SK-N-SH treated with all-trans-retinoic acid at 6 μM for 48 hours (cell line): ENCODE data around the gene OCIAD1.

Source experiments
- ATAC-seq: fragments of 200-7000 bp; cut with Tn5 transposase; 3 replicates; pipeline ENCODE4 v1.9.1; 2020; ENCODE audit warnings: mild to moderate bottlenecking, moderate library complexity
- ARNTL ChIP-seq: fragments of 450-650 bp; formaldehyde crosslinking; IDR thresholded peaks from 2 replicates; pipeline ENCODE4 v1.5.0; 2020; ENCODE audit warnings: low read depth, mild to moderate bottlenecking, moderate library complexity, borderline replicate concordance
- CSDC2 ChIP-seq: fragments of 250-450 bp; sonication (Bioruptor Pico); IDR thresholded peaks from 2 replicates; pipeline ENCODE4 v1.5.0; 2020; ENCODE audit warnings: mild to moderate bottlenecking, moderate library complexity
- ESRRG ChIP-seq: fragments of 250-450 bp; sonication (Bioruptor Pico); IDR thresholded peaks from 2 replicates; pipeline ENCODE4 v1.6.1; 2021; ENCODE audit warnings: mild to moderate bottlenecking
- PPARA ChIP-seq: fragments of 250-450 bp; sonication (Bioruptor Pico); IDR thresholded peaks from 2 replicates; pipeline ENCODE4 v1.5.0; 2020; ENCODE audit warnings: mild to moderate bottlenecking, borderline replicate concordance
- RARB ChIP-seq: fragments of 250-450 bp; sonication (Bioruptor Pico); IDR thresholded peaks from 2 replicates; pipeline ENCODE4 v1.8.0; 2021; ENCODE audit warnings: mild to moderate bottlenecking, moderate library complexity
- TCF4 ChIP-seq: fragments of 250-450 bp; sonication (Bioruptor Pico); IDR thresholded peaks from 2 replicates; pipeline ENCODE4 v1.8.0; 2021; ENCODE audit warnings: mild to moderate bottlenecking, moderate library complexity, borderline replicate concordance
- TOX ChIP-seq: fragments of 250-450 bp; sonication (Bioruptor Pico); IDR thresholded peaks from 2 replicates; pipeline ENCODE4 v1.8.0; 2021; ENCODE audit warnings: mild to moderate bottlenecking, moderate library complexity, borderline replicate concordance
- TSHZ2 ChIP-seq: fragments of 250-450 bp; sonication (Bioruptor Pico); IDR thresholded peaks from 2 replicates; pipeline ENCODE4 v1.5.0; 2020; ENCODE audit warnings: mild to moderate bottlenecking, moderate library complexity
- ZC3H10 ChIP-seq: fragments of 250-450 bp; sonication (Bioruptor Pico); IDR thresholded peaks from 2 replicates; pipeline ENCODE4 v1.5.1; 2021; ENCODE audit warnings: mild to moderate bottlenecking, moderate library complexity
- ZFP30 ChIP-seq: fragments of 450-650 bp; formaldehyde crosslinking; IDR thresholded peaks from 2 replicates; pipeline ENCODE4 v1.5.0; 2022; ENCODE audit warnings: mild to moderate bottlenecking, moderate library complexity
- ZNF565 ChIP-seq: fragments of 450-650 bp; formaldehyde crosslinking; conservative IDR thresholded peaks from 2 replicates; pipeline ENCODE4 v1.5.0; 2020; ENCODE audit warnings: low read depth, mild to moderate bottlenecking, moderate library complexity
- ZNF70 ChIP-seq: fragments of 450-650 bp; formaldehyde crosslinking; IDR thresholded peaks from 2 replicates; pipeline ENCODE4 v1.5.0; 2020; ENCODE audit warnings: mild to moderate bottlenecking, moderate library complexity
- ZNF8 ChIP-seq: fragments of 450-650 bp; formaldehyde crosslinking; IDR thresholded peaks from 2 replicates; pipeline ENCODE4 v1.5.0; 2020; ENCODE audit warnings: mild to moderate bottlenecking, moderate library complexity
- TF ChIP-seq, protein P1 (sequence below): fragments of 250-450 bp; sonication (Bioruptor Pico); IDR thresholded peaks from 2 replicates; pipeline ENCODE4 v1.8.0; 2020; ENCODE audit warnings: mild to moderate bottlenecking, moderate library complexity, borderline replicate concordance
- TF ChIP-seq, protein P2 (sequence below): fragments of 250-450 bp; sonication (Bioruptor Pico); IDR thresholded peaks from 2 replicates; pipeline ENCODE4 v1.8.0; 2021; ENCODE audit warnings: low read depth, mild to moderate bottlenecking, moderate library complexity, borderline replicate concordance
- TF ChIP-seq, protein P3 (sequence below): fragments of 250-450 bp; sonication (Bioruptor Pico); IDR thresholded peaks from 2 replicates; pipeline ENCODE4 v1.5.1; 2020; ENCODE audit warnings: low read depth, mild to moderate bottlenecking, moderate library complexity
- TF ChIP-seq, protein P4 (sequence below): fragments of 250-450 bp; sonication (Bioruptor Pico); IDR thresholded peaks from 2 replicates; pipeline ENCODE4 v1.5.1; 2021; ENCODE audit warnings: mild to moderate bottlenecking, moderate library complexity

Gene OCIAD1

DNA sequence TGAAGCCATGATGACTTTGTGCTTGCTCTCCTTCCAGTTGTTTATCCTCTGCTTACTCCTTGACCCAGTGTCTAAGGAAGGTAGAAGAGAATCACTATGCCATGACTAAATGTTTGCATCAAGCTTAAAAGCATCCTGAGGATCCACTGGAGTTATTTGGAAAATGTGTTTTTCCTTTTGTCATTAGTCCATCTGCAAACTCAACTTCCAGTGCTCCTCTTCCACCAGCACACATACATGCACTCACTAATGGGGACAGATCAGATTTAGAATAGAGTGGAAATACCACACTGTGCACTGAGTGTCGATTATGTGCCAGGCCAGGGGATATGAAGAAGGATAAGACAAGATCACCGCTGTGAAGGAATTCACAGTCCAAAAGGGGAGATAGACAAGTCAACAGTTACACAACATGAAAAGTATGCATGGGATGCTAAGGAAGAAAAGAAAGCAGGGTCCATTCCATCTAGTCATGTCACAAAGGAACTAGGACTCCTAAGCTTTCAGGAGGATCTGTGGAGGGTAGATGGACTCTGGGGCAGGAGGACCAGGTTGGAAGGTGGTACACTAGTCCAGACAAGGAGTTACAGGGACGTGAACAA lies 73.8 kb downstream of the OCIAD1 start:
- no peak for ATAC-seq
- no peak for TF ChIP-seq TCF4 (CRISPR knock-in tag)
- TF ChIP-seq PPARA: no peak
- TF ChIP-seq, protein P1, sequence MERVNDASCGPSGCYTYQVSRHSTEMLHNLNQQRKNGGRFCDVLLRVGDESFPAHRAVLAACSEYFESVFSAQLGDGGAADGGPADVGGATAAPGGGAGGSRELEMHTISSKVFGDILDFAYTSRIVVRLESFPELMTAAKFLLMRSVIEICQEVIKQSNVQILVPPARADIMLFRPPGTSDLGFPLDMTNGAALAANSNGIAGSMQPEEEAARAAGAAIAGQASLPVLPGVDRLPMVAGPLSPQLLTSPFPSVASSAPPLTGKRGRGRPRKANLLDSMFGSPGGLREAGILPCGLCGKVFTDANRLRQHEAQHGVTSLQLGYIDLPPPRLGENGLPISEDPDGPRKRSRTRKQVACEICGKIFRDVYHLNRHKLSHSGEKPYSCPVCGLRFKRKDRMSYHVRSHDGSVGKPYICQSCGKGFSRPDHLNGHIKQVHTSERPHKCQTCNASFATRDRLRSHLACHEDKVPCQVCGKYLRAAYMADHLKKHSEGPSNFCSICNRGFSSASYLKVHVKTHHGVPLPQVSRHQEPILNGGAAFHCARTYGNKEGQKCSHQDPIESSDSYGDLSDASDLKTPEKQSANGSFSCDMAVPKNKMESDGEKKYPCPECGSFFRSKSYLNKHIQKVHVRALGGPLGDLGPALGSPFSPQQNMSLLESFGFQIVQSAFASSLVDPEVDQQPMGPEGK (CRISPR knock-in tag): no peak
- TF ChIP-seq, protein P2, sequence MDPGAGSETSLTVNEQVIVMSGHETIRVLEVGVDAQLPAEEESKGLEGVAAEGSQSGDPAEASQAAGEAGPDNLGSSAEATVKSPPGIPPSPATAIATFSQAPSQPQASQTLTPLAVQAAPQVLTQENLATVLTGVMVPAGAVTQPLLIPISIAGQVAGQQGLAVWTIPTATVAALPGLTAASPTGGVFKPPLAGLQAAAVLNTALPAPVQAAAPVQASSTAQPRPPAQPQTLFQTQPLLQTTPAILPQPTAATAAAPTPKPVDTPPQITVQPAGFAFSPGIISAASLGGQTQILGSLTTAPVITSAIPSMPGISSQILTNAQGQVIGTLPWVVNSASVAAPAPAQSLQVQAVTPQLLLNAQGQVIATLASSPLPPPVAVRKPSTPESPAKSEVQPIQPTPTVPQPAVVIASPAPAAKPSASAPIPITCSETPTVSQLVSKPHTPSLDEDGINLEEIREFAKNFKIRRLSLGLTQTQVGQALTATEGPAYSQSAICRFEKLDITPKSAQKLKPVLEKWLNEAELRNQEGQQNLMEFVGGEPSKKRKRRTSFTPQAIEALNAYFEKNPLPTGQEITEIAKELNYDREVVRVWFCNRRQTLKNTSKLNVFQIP (CRISPR knock-in tag): no peak
- TF ChIP-seq RARB (CRISPR knock-in tag): no peak
- TF ChIP-seq ESRRG (CRISPR knock-in tag): no peak
- no peak for TF ChIP-seq ZC3H10 (CRISPR knock-in tag)
- TF ChIP-seq TSHZ2: no peak
- TF ChIP-seq, protein P3, sequence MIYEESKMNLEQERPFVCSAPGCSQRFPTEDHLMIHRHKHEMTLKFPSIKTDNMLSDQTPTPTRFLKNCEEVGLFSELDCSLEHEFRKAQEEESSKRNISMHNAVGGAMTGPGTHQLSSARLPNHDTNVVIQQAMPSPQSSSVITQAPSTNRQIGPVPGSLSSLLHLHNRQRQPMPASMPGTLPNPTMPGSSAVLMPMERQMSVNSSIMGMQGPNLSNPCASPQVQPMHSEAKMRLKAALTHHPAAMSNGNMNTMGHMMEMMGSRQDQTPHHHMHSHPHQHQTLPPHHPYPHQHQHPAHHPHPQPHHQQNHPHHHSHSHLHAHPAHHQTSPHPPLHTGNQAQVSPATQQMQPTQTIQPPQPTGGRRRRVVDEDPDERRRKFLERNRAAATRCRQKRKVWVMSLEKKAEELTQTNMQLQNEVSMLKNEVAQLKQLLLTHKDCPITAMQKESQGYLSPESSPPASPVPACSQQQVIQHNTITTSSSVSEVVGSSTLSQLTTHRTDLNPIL (CRISPR knock-in tag): no peak
- no peak for TF ChIP-seq TOX (CRISPR knock-in tag)
- no peak for TF ChIP-seq ZNF8 (CRISPR knock-in tag)
- TF ChIP-seq ARNTL (CRISPR knock-in tag): no peak

DNA sequence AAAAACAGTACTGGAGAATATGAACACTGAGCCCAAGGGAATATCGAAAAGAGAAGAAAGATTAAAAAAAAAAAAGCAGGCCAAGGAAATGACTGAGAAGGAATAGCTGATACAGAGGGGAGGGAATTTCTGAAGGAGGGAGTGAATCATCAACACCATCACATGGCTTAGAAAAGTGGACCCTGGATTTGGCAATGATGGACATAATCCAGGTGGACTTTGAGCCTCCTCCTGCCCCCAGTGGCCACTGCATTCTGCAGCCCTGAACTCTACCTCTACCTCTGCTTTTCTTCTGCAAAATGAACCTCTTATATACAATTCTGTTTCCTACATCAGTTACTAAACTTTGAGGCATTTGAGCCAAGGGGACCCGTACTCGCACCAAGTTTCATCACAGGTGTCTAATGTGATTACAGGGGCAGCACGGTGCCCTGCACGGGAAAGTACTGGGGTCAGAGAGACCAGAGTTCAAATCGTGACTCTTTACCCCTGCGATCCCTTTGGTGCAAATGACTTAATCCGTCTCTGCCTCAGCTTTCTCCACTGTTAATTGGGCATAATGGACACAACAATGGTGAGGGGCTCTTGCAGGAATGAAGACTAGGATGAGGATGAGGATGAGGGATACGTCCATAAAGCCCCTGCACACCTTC lies 74.6 kb downstream of the OCIAD1 start:
- TF ChIP-seq ZC3H10 (CRISPR knock-in tag): no peak
- TF ChIP-seq, protein P3 (CRISPR knock-in tag): no peak
- TF ChIP-seq ZNF70 (CRISPR knock-in tag): no peak
- TF ChIP-seq CSDC2 (CRISPR knock-in tag): no peak
- no peak for TF ChIP-seq TCF4 (CRISPR knock-in tag)
- TF ChIP-seq ZNF565 (CRISPR knock-in tag): no peak
- no peak for TF ChIP-seq ZFP30 (CRISPR knock-in tag)
- TF ChIP-seq, protein P4, sequence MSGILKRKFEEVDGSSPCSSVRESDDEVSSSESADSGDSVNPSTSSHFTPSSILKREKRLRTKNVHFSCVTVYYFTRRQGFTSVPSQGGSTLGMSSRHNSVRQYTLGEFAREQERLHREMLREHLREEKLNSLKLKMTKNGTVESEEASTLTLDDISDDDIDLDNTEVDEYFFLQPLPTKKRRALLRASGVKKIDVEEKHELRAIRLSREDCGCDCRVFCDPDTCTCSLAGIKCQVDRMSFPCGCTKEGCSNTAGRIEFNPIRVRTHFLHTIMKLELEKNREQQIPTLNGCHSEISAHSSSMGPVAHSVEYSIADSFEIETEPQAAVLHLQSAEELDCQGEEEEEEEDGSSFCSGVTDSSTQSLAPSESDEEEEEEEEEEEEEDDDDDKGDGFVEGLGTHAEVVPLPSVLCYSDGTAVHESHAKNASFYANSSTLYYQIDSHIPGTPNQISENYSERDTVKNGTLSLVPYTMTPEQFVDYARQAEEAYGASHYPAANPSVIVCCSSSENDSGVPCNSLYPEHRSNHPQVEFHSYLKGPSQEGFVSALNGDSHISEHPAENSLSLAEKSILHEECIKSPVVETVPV (CRISPR knock-in tag): no peak
- TF ChIP-seq, protein P1 (CRISPR knock-in tag): no peak
- no peak for TF ChIP-seq PPARA
- TF ChIP-seq ESRRG (CRISPR knock-in tag): no peak
- TF ChIP-seq, protein P2 (CRISPR knock-in tag): no peak
- ATAC-seq: peak; percentile 9; the same call in 2 of the 3 replicates
